GM19043 (cell line): ENCODE results near the gene IMPACT.

Experiments
- ATAC-seq: cut with Tn5 transposase; IDR thresholded peaks from one replicate; pipeline ENCODE4 v1.9.1; 2021; ENCODE audit warnings: low read depth; ENCODE audit not compliant: unreplicated experiment

Gene IMPACT

GRCh38 chr18:24420551-24420950, 5.9 kb upstream of the IMPACT start:
- no peak for ATAC-seq

DNA sequence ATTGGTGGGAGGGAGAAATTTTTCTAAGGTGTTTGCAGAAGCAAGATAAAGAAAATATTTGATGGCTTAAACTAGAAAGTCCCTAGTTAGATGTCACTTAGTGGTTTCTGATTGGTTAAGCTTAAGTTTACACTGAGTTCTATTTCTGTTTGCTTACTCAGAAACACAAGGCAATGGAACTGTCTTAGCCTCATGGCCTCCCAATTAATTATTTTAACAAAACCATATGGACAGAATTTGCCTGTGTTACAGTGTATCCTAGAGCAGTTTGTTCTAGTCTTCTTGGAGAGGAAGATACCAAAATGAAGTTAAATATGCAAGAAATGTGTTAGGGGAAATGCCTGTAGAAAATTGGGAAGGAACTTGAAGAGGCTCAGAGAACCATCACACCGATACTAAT, 4.6 kb upstream of the IMPACT start:
- ATAC-seq = no peak

DNA sequence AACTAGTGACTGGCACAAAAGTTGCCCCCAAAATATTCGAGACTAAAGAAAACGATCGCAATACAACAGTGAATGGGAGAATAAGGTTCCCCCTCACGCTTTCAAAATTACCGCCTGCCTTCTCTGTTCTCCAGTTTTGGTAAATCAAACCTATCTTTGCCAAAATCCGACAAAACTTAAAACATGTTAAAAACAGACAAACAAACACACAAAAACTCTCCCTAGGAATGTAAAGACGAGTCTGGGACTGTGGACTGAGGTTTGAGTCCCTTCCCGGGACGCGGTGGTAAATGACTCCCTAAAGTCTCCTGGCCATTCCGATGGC, 435 bp upstream of the IMPACT start:
- ATAC-seq = no peak

- no peak for ATAC-seq
Measured at GRCh38 chr18:24427484-24427883, 1.0 kb downstream of the IMPACT start.

DNA sequence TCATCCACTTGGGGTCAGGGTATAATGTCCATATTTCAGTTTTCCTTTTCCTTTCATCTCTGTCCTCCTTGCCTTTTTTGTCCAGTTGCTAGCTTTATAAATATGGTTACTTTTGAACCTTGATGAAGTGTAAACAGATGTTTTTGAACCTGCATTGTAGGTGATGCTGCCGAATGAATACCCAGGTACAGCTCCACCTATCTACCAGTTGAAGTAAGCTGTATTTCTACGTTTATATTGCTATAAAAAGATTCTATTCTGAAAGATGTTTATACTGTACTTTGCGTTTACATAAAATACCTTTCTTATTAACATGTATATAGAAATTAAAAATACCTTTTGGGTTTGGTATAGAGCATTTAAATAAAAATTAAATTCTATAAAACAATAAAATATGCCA, 2.2 kb downstream of the IMPACT start:
- ATAC-seq = no peak

- ATAC-seq = no peak
Measured at GRCh38 chr18:24429188-24429587, 2.7 kb downstream of the IMPACT start.

DNA sequence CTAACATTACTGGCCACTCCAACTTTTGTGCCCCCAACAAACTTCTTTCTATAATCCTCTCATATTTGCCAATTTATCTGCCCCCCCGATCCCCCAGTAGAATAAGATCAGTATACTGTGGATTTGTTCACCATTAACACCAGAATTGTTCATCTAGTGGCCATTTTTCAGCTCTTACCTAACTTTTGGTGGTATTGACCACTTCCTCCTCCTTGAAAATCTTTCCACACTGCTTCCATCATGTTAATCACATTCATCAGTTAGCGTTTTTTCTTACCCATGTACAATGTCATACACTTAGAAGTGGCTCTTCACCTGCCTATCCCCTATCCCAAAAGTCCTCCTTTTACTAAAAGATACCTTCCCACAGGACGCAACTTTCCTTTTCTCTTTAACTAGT, 6.1 kb downstream of the IMPACT start:
- no peak for ATAC-seq

- ATAC-seq = no peak
Measured at GRCh38 chr18:24436939-24437338, 10.5 kb downstream of the IMPACT start.

DNA sequence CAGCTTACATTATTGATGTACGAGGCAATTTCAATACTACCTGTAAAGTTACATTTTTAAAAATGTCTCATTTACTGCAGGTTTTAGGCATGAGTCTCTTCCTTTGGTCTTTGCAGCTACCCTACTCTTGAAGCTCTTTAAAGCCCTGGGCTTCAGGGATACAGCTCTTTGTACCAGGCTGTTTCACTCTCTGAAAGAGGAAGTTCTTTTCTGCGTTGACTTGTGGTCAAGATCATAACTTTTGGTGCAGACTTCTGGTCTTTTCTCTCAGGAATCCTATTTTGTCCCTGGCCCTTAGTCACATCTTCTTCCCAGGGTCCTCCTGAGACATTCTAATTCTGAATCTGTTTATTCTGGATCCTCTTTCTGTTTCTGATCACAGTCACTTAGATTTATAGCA, 17.4 kb downstream of the IMPACT start:
- ATAC-seq = no peak

GRCh38 chr18:24446453-24446852, 20.0 kb downstream of the IMPACT start:
- ATAC-seq = no peak

DNA sequence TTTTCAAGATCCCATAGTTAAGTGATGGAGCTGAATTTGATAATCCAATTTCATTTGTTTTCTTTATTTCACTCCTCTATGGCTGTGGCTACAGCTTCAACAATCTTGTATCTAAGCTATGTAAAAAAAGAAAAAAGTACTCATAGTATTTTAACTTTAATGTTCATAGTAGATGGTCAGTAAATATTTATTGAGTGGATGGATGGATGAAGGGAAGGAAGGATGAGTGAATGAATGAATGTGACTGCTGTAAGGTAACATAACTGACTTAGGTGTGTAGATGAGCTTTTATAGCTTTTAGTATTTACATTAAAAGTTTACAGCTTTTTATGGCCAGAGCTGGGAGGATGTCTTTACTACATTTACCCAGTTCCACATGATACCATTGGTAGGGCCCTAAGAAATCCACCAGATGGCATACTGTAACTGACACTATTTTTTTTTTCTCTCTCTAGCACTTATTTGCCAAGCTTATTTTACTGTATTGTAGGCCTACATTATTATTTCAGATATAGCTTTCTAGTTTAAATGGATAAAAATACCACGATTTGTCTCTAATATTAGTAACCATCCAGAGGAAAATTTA, 20.6 kb downstream of the IMPACT start:
- no peak for ATAC-seq

DNA sequence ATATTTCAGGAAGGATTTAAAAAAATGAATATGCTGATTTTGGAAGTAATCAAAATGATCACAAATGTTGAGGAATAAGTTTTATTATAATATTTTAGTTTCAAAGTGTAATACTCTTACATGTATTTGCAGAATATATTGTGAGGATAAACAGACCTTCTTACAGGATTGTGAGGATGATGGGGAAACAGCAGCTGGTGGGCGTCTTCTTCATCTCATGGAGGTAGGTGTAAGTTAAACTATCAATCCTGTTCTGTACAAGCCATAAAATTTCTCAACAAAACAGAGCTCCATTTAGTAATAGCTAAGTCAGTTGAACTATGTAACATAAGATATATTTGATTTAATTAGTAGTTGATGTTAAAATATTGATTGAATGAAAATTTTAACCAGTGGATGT, 21.5 kb downstream of the IMPACT start:
- no peak for ATAC-seq

- peak; percentile 86 for ATAC-seq
Measured at GRCh38 chr18:24456549-24456948, 30.1 kb downstream of the IMPACT start.

DNA sequence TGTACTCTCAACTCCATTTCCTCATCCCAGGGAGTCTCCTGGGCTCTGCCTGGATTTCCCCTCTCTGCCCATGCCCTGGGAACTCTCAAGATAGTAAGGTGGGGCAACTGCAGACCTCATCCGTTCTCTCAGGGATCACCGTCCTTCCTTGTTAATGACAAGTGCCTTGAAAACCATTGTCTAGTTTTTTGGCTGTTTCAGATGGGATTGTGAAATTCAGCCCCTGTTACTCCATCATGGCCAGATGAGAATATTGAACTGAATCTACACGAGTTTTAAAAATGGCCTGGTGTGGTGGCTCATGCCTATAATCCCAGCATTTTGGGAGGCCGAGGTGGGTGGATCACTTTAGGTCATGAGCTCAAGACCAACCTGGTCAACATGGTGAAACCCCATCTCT, 33.3 kb downstream of the IMPACT start:
- no peak for ATAC-seq

DNA sequence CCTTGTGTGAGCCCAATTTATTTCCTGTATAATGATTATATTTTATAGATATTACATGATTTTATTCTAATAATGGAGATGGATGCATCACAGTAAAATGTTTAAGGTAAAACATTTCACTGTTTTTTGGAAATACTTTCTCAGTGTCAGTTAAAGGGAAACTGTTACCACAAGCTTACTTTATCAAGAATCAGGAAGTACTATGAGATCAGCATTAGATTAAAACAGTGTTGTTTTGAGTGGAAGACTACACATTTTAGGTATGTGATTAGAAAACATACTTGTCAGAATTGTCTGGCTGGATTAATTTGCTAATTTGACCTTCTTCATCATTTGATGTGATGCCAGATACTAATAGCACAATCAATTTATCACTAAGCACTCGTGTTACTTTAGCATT, 33.9 kb downstream of the IMPACT start, which contains the start of gene HRH4:
TSS of gene HRH4 (plus strand) at position 250 of the 400 bp plus-strand sequence. CDS start at position 342, 92 bp downstream.
- no peak for ATAC-seq

GRCh38 chr18:24461996-24462395, 35.5 kb downstream of the IMPACT start:
- no peak for ATAC-seq

- ATAC-seq = no peak
Measured at GRCh38 chr18:24462838-24463775, 36.6 kb downstream of the IMPACT start.

GRCh38 chr18:24465486-24465885, 39.0 kb downstream of the IMPACT start:
- ATAC-seq = no peak

- ATAC-seq = no peak
Measured at GRCh38 chr18:24466771-24467170, 40.3 kb downstream of the IMPACT start.

- ATAC-seq = no peak
Measured at GRCh38 chr18:24470022-24470618, 43.6 kb downstream of the IMPACT start.

DNA sequence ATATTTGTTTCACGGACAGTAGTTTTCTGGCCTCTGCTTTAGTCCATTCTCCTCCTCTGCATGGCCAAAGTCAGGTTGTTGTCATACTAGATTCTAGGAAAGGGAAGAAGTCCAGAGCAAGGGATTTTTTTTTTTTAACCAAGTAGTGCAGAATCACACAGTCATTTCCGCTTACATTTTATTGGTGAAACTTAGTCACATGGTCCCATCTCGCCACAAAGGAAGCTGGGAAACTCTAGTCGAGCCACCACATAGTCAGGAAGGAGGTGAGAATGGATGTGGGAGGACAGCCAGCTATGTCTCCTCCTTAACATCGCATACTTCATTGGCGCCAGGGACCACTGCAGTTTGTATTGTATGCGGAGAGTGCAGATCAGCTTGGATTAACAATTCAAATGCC, 44.3 kb downstream of the IMPACT start:
- ATAC-seq = no peak

- no peak for ATAC-seq
Measured at GRCh38 chr18:24472591-24472990, 46.1 kb downstream of the IMPACT start.
